K562 (cell line): ENCODE measurements around the gene AKNAD1. TPM values are rescaled to one million over a fixed set of nuclear protein-coding genes. Genes with fewer than 3 reads are reported as not detected.

Source experiments
- ATAC-seq: fragments of 200-7000 bp; cut with Tn5 transposase; 3 replicates; pipeline ENCODE4 v1.9.1; 2020; ENCODE audit warnings: moderate library complexity
- BruUV-seq: library from RNA; stranded (reverse); fragments of 400-500 nt; replicated peaks from 2 replicates; lab custom pipeline; 2021; lab: Mats Ljungman, UMichigan
- CTCF ChIA-PET: fragments of 300-600 bp; formaldehyde crosslinking; extraction: SDS; loops from one replicate; lab custom pipeline; 2021; ENCODE audit warnings: low intra/inter-chr PET ratio; lab: Yijun Ruan, JAX
- POLR2A ChIA-PET: fragments of 300-600, 350-650 bp; sonication (Branson Sonifier 250); formaldehyde crosslinking; extraction: SDS; loops from one replicate; lab custom pipeline; 2021; ENCODE audit warnings: antibody characterized with exemption, inconsistent platforms; lab: Yijun Ruan, JAX
- DNase-seq, 4 experiments: peaks; one replicate each; pipeline versions ENCODE4 v3.0.0 to v3.0.0-alpha.2; 2011 to 2018; ENCODE audit warnings: low spot score in 3 of 4, mixed read lengths in 3 of 4; ENCODE audit errors: extremely low read depth in 1 of 4
- FAIRE-seq: peaks from 2 replicates; lab custom pipeline; 2011; peaks lifted over from hg19 to GRCh38; lab: Jason Lieb, UNC
- H2AFZ ChIP-seq: 2 replicates; pipeline ENCODE4 v1.6.0; 2011; ENCODE audit warnings: low read depth, low read length, control low read depth, inconsistent platforms
- H3K27ac ChIP-seq: fragments of 200-600 bp; 3 replicates; pipeline ENCODE4 v1.8.0; 2011; ENCODE audit warnings: low read depth, mild to moderate bottlenecking, control low read depth, inconsistent platforms, low read length, moderate library complexity, mixed read lengths; ENCODE audit errors: extremely low read depth
- H3K27me3 ChIP-seq, 2 experiments: fragments of 300-600 bp in 1 of 2; 2 replicates in 1 of 2; 3 replicates in 1 of 2; pipeline versions ENCODE4 v1.6.0 to v1.8.0; 2011; ENCODE audit warnings: inconsistent platforms in 2 of 2, low read length in 2 of 2, mild to moderate bottlenecking in 1 of 2, mixed read lengths in 1 of 2, moderate library complexity in 1 of 2; ENCODE audit not compliant: control insufficient read depth in 2 of 2, insufficient read depth in 2 of 2
- H3K36me3 ChIP-seq: fragments of 300-600 bp; 3 replicates; pipeline ENCODE4 v1.8.0; 2011; ENCODE audit warnings: mild to moderate bottlenecking, low read length, inconsistent platforms; ENCODE audit not compliant: control insufficient read depth, insufficient read depth
- H3K4me1 ChIP-seq, 2 experiments: fragments of 200-600 bp in 1 of 2; replicated peaks in 1 of 2; 2 replicates in 1 of 2; 3 replicates in 1 of 2; pipeline versions ENCODE4 v1.5.1 to v1.8.0; 2011; ENCODE audit warnings: inconsistent platforms in 2 of 2, low read length in 2 of 2, mild to moderate bottlenecking in 1 of 2, mixed read lengths in 1 of 2, moderate library complexity in 1 of 2; ENCODE audit not compliant: control insufficient read depth in 2 of 2, insufficient read depth in 2 of 2
- H3K4me2 ChIP-seq: 2 replicates; pipeline ENCODE4 v1.6.1; 2011; ENCODE audit warnings: low read length, control low read depth, inconsistent platforms, mixed read lengths; ENCODE audit not compliant: insufficient read depth
- H3K4me3 ChIP-seq: fragments of 200-600 bp; sonication (generic), shearing (Covaris generic); 2 replicates; pipeline ENCODE4 v1.5.1; 2016; ENCODE audit warnings: control low read depth, inconsistent platforms
- H3K79me2 ChIP-seq: fragments of 200-600 bp; 3 replicates; pipeline ENCODE4 v1.8.0; 2011; ENCODE audit warnings: low read length, inconsistent platforms; ENCODE audit not compliant: control insufficient read depth, insufficient read depth
- H3K9ac ChIP-seq, 2 experiments: 2 replicates each; pipeline versions ENCODE4 v1.6.0 to v1.6.1; 2011; ENCODE audit warnings: low read depth in 2 of 2, low read length in 2 of 2, control low read depth in 1 of 2, inconsistent platforms in 1 of 2, mild to moderate bottlenecking in 1 of 2, mixed read lengths in 1 of 2; ENCODE audit not compliant: insufficient read depth in 1 of 2
- H3K9me1 ChIP-seq: one replicate; pipeline ENCODE4 v1.6.0; 2011; ENCODE audit warnings: inconsistent platforms, mild to moderate bottlenecking, low read length, moderate library complexity; ENCODE audit not compliant: control insufficient read depth, insufficient read depth
- H3K9me3 ChIP-seq: replicated peaks from 2 replicates; pipeline ENCODE4 v1.5.1; 2011; ENCODE audit warnings: low read depth, low read length, inconsistent platforms; ENCODE audit not compliant: control insufficient read depth, insufficient read depth
- H4K20me1 ChIP-seq: replicated peaks from 2 replicates; pipeline ENCODE4 v1.6.1; 2011; ENCODE audit warnings: low read length, inconsistent platforms, mixed read lengths; ENCODE audit not compliant: control insufficient read depth, insufficient read depth
- CBX3 ChIP-seq, 2 experiments: IDR thresholded peaks; 1 replicate in 1 of 2; 2 replicates in 1 of 2; pipeline ENCODE4 v1.6.1; 2012; ENCODE audit warnings: inconsistent platforms in 2 of 2, low read length in 2 of 2, borderline replicate concordance in 1 of 2, control low read depth in 1 of 2
- CBX5 ChIP-seq: IDR thresholded peaks from 2 replicates; pipeline ENCODE4 v1.6.1; 2014; ENCODE audit warnings: low read depth, borderline replicate concordance
- HLTF ChIP-seq: fragments of 450-650 bp; IDR thresholded peaks from 2 replicates; pipeline ENCODE4 v1.6.1; 2016
- MECOM ChIP-seq: fragments of 250-450 bp; sonication (Bioruptor Pico); IDR thresholded peaks from 2 replicates; pipeline ENCODE4 v1.8.0; 2022; ENCODE audit warnings: inconsistent platforms
- TRIM28 ChIP-seq: fragments of 450-650 bp; IDR thresholded peaks from 2 replicates; pipeline ENCODE4 v1.6.1; 2017
- ZFP36 ChIP-seq: fragments of 150-350 bp; IDR thresholded peaks from 2 replicates; pipeline ENCODE4 v1.6.1; 2018; ENCODE audit warnings: low read length, low read depth; ENCODE audit not compliant: partially characterized antibody
- ZNF707 ChIP-seq: fragments of 250-450 bp; sonication (Bioruptor Pico); conservative IDR thresholded peaks from 2 replicates; pipeline ENCODE4 v1.8.0; 2022; ENCODE audit warnings: inconsistent platforms, mild to moderate bottlenecking, moderate library complexity
- WGBS: fragments of 100-300 bp; shearing (Covaris generic); methylation state at CpG from one replicate; pipeline ENCODE4 v1.1.6; 2016; ENCODE audit warnings: low coverage, mixed read lengths; ENCODE audit not compliant: insufficient coverage; ENCODE audit errors: missing lambda C conversion rate; 5-methylcytosine and 5-hydroxymethylcytosine counted together
- in situ Hi-C: fragments of 300-500 bp; cut with MboI; formaldehyde crosslinking; loops from 4 replicates; pipeline ENCODE4 v1.15.0; 2018; ENCODE audit warnings: inconsistent platforms, mixed read lengths
- intact Hi-C: fragments of 100-400 bp; cut with micrococcal nuclease; formaldehyde crosslinking; loops from 2 replicates; pipeline ENCODE4 v1.14.2; 2022
- polyA plus RNA-seq, 8 experiments: library from polyadenylated mRNA; depleted of rRNA in 4 of 8; stranded (reverse) in 5 of 8; unstranded in 3 of 8; fragments of >200 nt; fragmentation: Nextera tagmentation in 2 of 8; fragmentation: Illumina TruSeq in 1 of 8; extraction: Ambion mirVana in 2 of 8; extraction: Trizol in 1 of 8; gene quantifications; 2 replicates each; pipeline versions ENCODE4 v1.2.1 to v1.2.3, GENCODE V29; 2011 to 2014; ENCODE audit warnings: inconsistent platforms in 1 of 8, missing spikeins in 1 of 8
- total RNA-seq, 7 experiments: library from RNA; depleted of rRNA in 6 of 7; stranded (reverse); fragments of >200 nt in 6 of 7; fragmentation: Illumina TruSeq in 2 of 7; extraction: Trizol in 2 of 7; gene quantifications; 2 replicates each; pipeline versions ENCODE4 v1.2.1 to v1.2.3, GENCODE V29; 2011 to 2021; ENCODE audit warnings: low replicate concordance in 1 of 7
- TF ChIP-seq, protein P1 (sequence below): fragments of 450-650 bp; IDR thresholded peaks from 2 replicates; pipeline ENCODE4 v1.6.1; 2016; ENCODE audit warnings: mild to moderate bottlenecking
- TF ChIP-seq, protein P2 (sequence below): fragments of 450-650 bp; IDR thresholded peaks from 2 replicates; pipeline ENCODE4 v1.6.1; 2018; ENCODE audit warnings: mild to moderate bottlenecking, low read depth; ENCODE audit not compliant: partially characterized antibody
- TF ChIP-seq, protein P3 (sequence below): conservative IDR thresholded peaks from 2 replicates; pipeline ENCODE4 v1.6.1; 2011; ENCODE audit warnings: low read depth, mild to moderate bottlenecking, low read length; ENCODE audit not compliant: control insufficient read depth

Gene AKNAD1
- total and polyA plus RNA-seq, 9 of the 15 experiments (the other 6 are each of a cell fraction or from before 2014, with no cell fraction given): 0.13 to 0.30 TPM; not detected in 7

DNA sequence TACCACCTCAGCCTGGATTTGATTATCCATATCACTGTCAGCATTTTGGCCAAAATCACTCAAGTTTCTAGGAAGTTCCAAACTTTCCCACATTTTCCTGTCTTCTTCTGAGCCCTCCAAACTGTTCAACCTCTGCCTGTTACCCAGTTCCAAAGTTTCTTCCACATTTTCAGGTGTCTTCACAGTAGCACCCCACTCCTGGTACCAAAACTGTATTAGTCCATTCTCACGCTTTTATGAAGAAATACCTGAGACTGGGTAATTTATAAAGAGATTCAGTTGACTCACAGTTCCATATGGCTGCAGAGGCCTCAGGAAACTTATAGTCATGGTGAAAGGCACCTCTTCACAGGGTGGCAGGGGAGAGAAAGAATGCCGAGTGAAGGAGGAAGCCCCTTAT lies 71.0 kb downstream of the AKNAD1 start:
- in situ Hi-C loops: no loop called here
- H3K9me3 ChIP-seq: peaks cover 26% of the 10 kb centered on the region
- no peaks in the 10 kb centered on the region for H3K9me1 ChIP-seq
- no peak overlapping the region for H3K4me3 ChIP-seq
- no peak overlapping the region for H3K9ac ChIP-seq
- peaks cover 48% of the 10 kb centered on the region for H3K36me3 ChIP-seq
- H3K79me2 ChIP-seq: no peaks in the 10 kb centered on the region
- no peak overlapping the region for H3K4me2 ChIP-seq
- FAIRE-seq (no peak), DNase-seq (no peak), ATAC-seq (no peak)
- WGBS: 94% methylated on average over 2 of the region's 2 CpGs
- no peaks in the 10 kb centered on the region for H3K27me3 ChIP-seq
- ChIA-PET POLR2A (interaction anchor here (0.7 kb wide), 1 partner anchor 62 kb away, joined by 3 read pairs; no protein-coding TSS in a partner anchor), CTCF (no interaction called here)
- no peaks in the 10 kb centered on the region for H4K20me1 ChIP-seq
- H3K4me1 ChIP-seq: peaks cover 0 to 10% of the 10 kb centered on the region in 2 experiments; a peak in 3 of 5 replicates
- TF ChIP-seq ZNF707 (CRISPR knock-in tag) (peak; percentile 99), TRIM28 (peak; percentile 78; the same call in 1 of the 2 replicates), MECOM (CRISPR knock-in tag) (no peak), CBX3 (IDR thresholded peaks at IDR 0.05; ENCODE audit: borderline replicate concordance in 1 of 2, low read length in 2 of 2) (peak in 1 of 2 experiments; percentile 82; a peak in 2 of 3 replicates)
- no peak overlapping the region for H3K27ac ChIP-seq
- no TSS peak for BruUV-seq
- H2AFZ ChIP-seq: no peak overlapping the region
- intact Hi-C loops: no loop called here

DNA sequence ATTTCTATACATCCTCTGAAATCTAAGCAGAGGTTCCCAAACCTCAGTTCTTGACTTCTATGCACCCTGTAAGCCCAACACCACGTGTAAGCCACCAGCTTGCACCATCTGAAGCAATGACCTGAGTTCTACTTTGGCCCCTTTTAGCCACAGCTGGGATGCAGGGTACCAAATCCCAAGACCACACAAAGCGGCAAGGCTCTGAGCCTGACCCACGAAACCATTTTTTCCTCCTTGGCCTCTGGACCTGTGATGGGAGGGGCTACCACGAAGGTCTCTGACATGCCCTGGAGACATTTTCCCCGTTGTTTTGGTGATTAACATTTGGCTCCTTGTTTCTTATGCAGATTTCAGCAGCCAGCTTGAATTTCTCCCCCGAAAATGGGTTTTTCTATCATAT lies 71.6 kb downstream of the AKNAD1 start:
- no peak for ATAC-seq
- 71% methylated on average over 6 of the region's 6 CpGs for WGBS
- BruUV-seq: no TSS peak
- Histone ChIP-seq H3K9me3 (peaks cover 26% of the 10 kb centered on the region), H3K4me2 (no peak overlapping the region), H3K79me2 (no peaks in the 10 kb centered on the region), H2AFZ (no peak overlapping the region), H3K36me3 (peaks cover 48% of the 10 kb centered on the region), H3K27ac (no peak overlapping the region), H3K4me1 (peaks cover 3 to 11% of the 10 kb centered on the region in 2 experiments; a peak in 3 of 5 replicates), H3K4me3 (no peak overlapping the region), H3K27me3 (no peaks in the 10 kb centered on the region), H4K20me1 (no peaks in the 10 kb centered on the region), H3K9ac (no peak overlapping the region), H3K9me1 (no peaks in the 10 kb centered on the region)
- no peak for FAIRE-seq
- peak in 1 of 4 experiments; percentile 24 for DNase-seq
- in situ Hi-C loops (no loop called here), intact Hi-C loops (no loop called here)
- POLR2A ChIA-PET: interaction anchor here (0.7 kb wide), 1 partner anchor 63 kb away, joined by 3 read pairs; no protein-coding TSS in a partner anchor
- CTCF ChIA-PET: no interaction called here
- TF ChIP-seq CBX5: peak; percentile 92; the same call in 1 of the 2 replicates
- peak; percentile 90 for TF ChIP-seq TRIM28
- TF ChIP-seq, protein P1, sequence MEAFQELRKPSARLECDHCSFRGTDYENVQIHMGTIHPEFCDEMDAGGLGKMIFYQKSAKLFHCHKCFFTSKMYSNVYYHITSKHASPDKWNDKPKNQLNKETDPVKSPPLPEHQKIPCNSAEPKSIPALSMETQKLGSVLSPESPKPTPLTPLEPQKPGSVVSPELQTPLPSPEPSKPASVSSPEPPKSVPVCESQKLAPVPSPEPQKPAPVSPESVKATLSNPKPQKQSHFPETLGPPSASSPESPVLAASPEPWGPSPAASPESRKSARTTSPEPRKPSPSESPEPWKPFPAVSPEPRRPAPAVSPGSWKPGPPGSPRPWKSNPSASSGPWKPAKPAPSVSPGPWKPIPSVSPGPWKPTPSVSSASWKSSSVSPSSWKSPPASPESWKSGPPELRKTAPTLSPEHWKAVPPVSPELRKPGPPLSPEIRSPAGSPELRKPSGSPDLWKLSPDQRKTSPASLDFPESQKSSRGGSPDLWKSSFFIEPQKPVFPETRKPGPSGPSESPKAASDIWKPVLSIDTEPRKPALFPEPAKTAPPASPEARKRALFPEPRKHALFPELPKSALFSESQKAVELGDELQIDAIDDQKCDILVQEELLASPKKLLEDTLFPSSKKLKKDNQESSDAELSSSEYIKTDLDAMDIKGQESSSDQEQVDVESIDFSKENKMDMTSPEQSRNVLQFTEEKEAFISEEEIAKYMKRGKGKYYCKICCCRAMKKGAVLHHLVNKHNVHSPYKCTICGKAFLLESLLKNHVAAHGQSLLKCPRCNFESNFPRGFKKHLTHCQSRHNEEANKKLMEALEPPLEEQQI: 0 out of 2 replicates have a peak, but pooled peaks have one; percentile 33
- peak; percentile 29; the same call in 1 of the 2 replicates for TF ChIP-seq HLTF
- TF ChIP-seq, protein P2, sequence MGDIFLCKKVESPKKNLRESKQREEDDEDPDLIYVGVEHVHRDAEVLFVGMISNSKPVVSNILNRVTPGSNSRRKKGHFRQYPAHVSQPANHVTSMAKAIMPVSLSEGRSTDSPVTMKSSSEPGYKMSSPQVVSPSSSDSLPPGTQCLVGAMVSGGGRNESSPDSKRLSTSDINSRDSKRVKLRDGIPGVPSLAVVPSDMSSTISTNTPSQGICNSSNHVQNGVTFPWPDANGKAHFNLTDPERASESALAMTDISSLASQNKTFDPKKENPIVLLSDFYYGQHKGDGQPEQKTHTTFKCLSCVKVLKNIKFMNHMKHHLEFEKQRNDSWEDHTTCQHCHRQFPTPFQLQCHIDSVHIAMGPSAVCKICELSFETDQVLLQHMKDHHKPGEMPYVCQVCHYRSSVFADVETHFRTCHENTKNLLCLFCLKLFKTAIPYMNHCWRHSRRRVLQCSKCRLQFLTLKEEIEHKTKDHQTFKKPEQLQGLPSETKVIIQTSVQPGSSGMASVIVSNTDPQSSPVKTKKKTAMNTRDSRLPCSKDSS: peak; percentile 76
- TF ChIP-seq ZFP36: peak; percentile 94
- TF ChIP-seq, protein P3, sequence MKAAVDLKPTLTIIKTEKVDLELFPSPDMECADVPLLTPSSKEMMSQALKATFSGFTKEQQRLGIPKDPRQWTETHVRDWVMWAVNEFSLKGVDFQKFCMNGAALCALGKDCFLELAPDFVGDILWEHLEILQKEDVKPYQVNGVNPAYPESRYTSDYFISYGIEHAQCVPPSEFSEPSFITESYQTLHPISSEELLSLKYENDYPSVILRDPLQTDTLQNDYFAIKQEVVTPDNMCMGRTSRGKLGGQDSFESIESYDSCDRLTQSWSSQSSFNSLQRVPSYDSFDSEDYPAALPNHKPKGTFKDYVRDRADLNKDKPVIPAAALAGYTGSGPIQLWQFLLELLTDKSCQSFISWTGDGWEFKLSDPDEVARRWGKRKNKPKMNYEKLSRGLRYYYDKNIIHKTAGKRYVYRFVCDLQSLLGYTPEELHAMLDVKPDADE: no peak
